ENCODE data around the gene PPIG. TPM values are rescaled to one million over a fixed set of nuclear protein-coding genes. Genes with fewer than 3 reads are reported as not detected.
"Not testable (repeated sequence)": the region's sequence is repeated elsewhere in the genome, so short reads cannot be mapped to it uniquely, and the experiment has no call there.

Gene PPIG
- polyA plus RNA-seq, 3 donors: 12.3 to 31.9 (median 23.1) TPM

DNA sequence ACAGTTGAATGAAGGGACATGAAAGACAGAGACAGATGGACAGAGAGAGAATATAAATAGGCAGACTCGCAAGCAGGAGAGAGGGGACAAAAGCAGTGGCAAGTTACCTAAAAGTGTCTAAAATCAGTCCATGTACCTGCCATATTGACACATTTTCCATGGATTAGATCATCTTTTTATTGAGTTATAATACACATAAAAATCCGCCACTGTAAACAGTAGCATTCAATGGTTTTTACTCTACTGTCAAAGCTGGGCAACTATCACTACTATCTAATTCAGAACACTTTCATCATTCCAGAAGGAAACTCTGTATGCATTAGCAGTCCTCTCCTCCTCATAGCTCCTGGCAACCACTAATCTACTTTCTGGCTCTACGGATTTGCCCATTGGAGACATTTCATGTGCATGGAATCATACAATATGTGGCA is 100.0 kb downstream of the PPIG start:
- H3K27ac ChIP-seq (ENCODE audit: low read depth, low read length): no peak overlapping the region
- 65 to 92% (median 76%) methylated on average over 3 of the region's 3 CpGs for WGBS, 3 donors

DNA sequence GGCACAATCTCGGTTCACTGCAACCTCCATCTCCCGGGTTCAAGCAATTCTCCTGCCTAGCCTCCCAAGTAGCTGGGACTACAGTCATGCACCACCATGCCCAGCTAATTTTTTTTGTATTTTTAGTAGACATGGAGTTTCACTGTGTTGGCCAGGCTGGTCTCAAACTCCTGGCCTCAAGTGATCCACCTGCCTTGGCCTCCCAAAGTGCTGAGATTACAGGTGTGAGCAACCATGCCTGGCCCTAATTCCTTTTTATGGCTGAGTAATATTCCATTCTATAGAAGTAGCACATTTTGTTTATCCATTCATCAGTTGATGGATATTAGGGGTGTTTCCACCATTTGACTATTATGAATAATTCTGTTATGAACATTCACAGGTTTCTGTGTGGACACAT is 100.6 kb downstream of the PPIG start:
- 93 to 100% (median 99%) methylated on average over 2 of the region's 2 CpGs for WGBS, 3 donors
- H3K27ac ChIP-seq (ENCODE audit: low read depth, low read length): not testable (repeated sequence)

DNA sequence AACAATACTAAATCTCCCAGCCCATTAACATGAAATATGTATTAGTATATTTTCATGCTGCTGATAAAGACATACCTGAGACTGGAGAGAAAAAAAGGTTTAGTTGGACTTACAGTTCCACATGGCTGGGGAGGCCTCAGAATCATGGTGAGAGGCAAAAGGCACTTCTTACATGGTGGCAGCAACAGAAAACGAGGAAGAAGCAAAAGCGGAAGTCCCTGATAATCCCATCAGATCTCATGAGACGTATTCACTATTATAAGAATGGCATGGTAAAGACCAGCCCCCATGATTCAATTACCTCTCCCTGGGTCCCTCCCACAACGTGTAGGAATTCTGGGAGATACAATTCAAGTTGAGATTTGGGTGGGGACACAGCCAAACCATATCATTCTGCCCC is 102.7 kb downstream of the PPIG start:
- not testable (repeated sequence) for H3K27ac ChIP-seq (ENCODE audit: low read depth, low read length)
- WGBS, 3 donors: 79 to 87% (median 86%) methylated on average over 4 of the region's 4 CpGs

DNA sequence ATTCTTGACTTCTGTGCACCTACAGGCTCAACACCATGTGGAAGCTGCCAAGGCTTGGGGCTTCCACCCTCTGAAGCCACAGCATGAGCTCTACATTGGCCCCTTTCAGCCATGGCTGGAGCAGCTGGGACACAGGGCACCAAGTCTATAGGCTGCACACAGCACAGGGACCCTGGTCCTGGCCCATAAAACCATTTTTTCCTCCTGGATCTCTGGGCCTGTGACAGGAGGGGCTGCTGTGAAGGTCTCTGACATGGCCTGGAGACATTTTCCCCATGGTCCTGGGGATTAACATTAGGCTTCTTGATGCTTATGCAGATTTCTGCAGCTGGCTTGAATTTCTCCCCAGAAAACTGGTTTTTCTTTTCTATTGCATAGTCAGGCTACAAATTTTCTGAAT is 103.8 kb downstream of the PPIG start:
- H3K27ac ChIP-seq (ENCODE audit: low read depth, low read length): not testable (repeated sequence)

DNA sequence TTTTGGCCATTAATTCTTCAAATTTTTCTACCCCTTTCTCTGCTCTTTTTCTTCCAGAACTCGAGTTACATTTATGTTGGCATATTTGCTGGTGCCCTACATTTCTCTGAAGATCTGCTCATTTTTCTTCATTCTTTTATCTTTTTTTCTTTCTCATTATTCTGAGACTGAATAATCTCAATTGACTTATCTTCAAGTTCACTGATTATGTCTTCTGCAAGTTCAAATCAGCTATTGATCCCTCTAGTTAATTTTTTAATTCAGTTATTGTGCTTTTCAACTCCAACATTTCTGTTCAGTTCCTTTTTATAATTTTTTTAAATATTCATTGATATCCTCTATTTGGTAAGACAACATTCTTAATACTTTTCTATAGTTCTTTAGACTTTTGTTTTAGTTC is 106.8 kb downstream of the PPIG start:
- no peak overlapping the region for H3K27ac ChIP-seq (ENCODE audit: low read depth, low read length)

More for the DNA sequence above, 106.8 kb downstream of the PPIG start:
- 77 to 87% (median 85%) methylated on average over 1 of the region's 1 CpG for WGBS, 3 donors

Other genes with a start within 250 kb of the PPIG start
- 1 to 10 TPM in 1 of 3 donors, under 1 TPM in 2; 0.01 to 1.2 (median 0.48) TPM for gene LRP2, start 221.8 kb upstream of the PPIG start, polyA plus RNA-seq
- gene BBS5, start 104.9 kb upstream of the PPIG start, polyA plus RNA-seq: 1 to 10 TPM; 3.6 to 5.4 (median 3.6) TPM
- gene KLHL41, start 74.6 kb upstream of the PPIG start, polyA plus RNA-seq: 1 to 10 TPM in 1 of 3 donors, under 1 TPM in 2; 0.45 to 1.5 (median 0.45) TPM
- 10 to 100 TPM in 1 of 3 donors, 1 to 10 TPM in 2; 7.4 to 28.3 (median 7.6) TPM for gene FASTKD1, start 10.5 kb upstream of the PPIG start, polyA plus RNA-seq
- 1 to 10 TPM in 1 of 3 donors, under 1 TPM in 2; 0.05 to 2.6 (median 0.21) TPM for gene CFAP210, start 110.1 kb downstream of the PPIG start, polyA plus RNA-seq
- 10 to 100 TPM in 1 of 3 donors, 1 to 10 TPM in 2; 3.3 to 10.6 (median 5.0) TPM for gene PHOSPHO2, start 110.1 kb downstream of the PPIG start, polyA plus RNA-seq
- gene KLHL23, start 149.5 kb downstream of the PPIG start, polyA plus RNA-seq: 1 to 10 TPM; 1.6 to 3.5 (median 3.4) TPM
- 100 to 1,000 TPM in 2 of 3 donors, 10 to 100 TPM in 1; 34.3 to 135 (median 119) TPM for gene SSB, start 214.5 kb downstream of the PPIG start, polyA plus RNA-seq
- 10 to 100 TPM; 42.8 to 76.0 (median 60.3) TPM for gene METTL5, start 240.6 kb downstream of the PPIG start, polyA plus RNA-seq
- gene UBR3, start 243.1 kb downstream of the PPIG start, polyA plus RNA-seq: 10 to 100 TPM in 2 of 3 donors, 1 to 10 TPM in 1; 7.4 to 14.2 (median 13.4) TPM

Data from adipose tissue (tissue), 3 donors.